Measurements from ENCODE around the gene GOLGA8B.
"Not testable (repeated sequence)": the region's sequence is repeated elsewhere in the genome, so short reads cannot be mapped to it uniquely, and the experiment has no call there.

The GOLGA8B gene

GRCh38 chr15:34583399-34584329 is at the start of gene GOLGA8B:
Gene GOLGA8B, minus strand, starts transcription at chr15:34583651. Its CDS starts 47,739 bp downstream, at chr15:34535912.
- H3K27me3 ChIP-seq = no peaks in the 10 kb centered on the region
- peak within 1 kb of the TSS; percentile 81 for H3K27ac ChIP-seq
- TF ChIP-seq Cebpa-rat (IDR thresholded peaks at IDR 0.05) = no peak
- peak within 1 kb of the TSS; percentile 98 for H3K4me2 ChIP-seq
- peaks cover 41% of the 10 kb centered on the region for H4K20me1 ChIP-seq
- peak within 1 kb of the TSS; percentile 94 for H3K4me3 ChIP-seq
- H3K9ac ChIP-seq = peak within 1 kb of the TSS; percentile 83
- no peaks in the 10 kb centered on the region for H3K9me3 ChIP-seq
- H3K36me3 ChIP-seq = 0 out of 2 replicates have a peak, but pooled peaks cover 6% of the 10 kb centered on the region
- H3K4me1 ChIP-seq = peaks cover 20% of the 10 kb centered on the region

- not testable (repeated sequence) for H4K20me1 ChIP-seq, H3K36me3 ChIP-seq, H3K27ac ChIP-seq, H3K9ac ChIP-seq, H3K4me3 ChIP-seq, H3K4me2 ChIP-seq, H3K27me3 ChIP-seq, H3K4me1 ChIP-seq, H3K9me3 ChIP-seq
These were observed 49.7 kb upstream of the GOLGA8B start for GRCh38 chr15:34633165-34633564.

- H3K4me3 ChIP-seq = no peak overlapping the region
- peaks cover 4% of the 10 kb centered on the region; the same call in 1 of the 2 replicates for H3K9me3 ChIP-seq
- no peaks in the 10 kb centered on the region for H3K27me3 ChIP-seq
- TF ChIP-seq Cebpa-rat (IDR thresholded peaks at IDR 0.05) = no peak
- no peak overlapping the region for H3K27ac ChIP-seq
- H4K20me1 ChIP-seq = no peaks in the 10 kb centered on the region
- no peak overlapping the region for H3K9ac ChIP-seq
- no peak overlapping the region for H3K4me2 ChIP-seq
- H3K4me1 ChIP-seq = no peaks in the 10 kb centered on the region
- no peaks in the 10 kb centered on the region for H3K36me3 ChIP-seq
These were observed 45.2 kb upstream of the GOLGA8B start for GRCh38 chr15:34628577-34629152.

GRCh38 chr15:34625007-34625406 is 41.6 kb upstream of the GOLGA8B start:
- H3K9me3 ChIP-seq = peaks cover 4% of the 10 kb centered on the region; the same call in 1 of the 2 replicates
- no peak overlapping the region for H3K4me2 ChIP-seq
- H3K36me3 ChIP-seq = no peaks in the 10 kb centered on the region
- no peak overlapping the region for H3K4me3 ChIP-seq
- no peak overlapping the region for H3K27ac ChIP-seq
- no peak overlapping the region for H3K9ac ChIP-seq
- H3K4me1 ChIP-seq = peaks cover 22% of the 10 kb centered on the region
- no peaks in the 10 kb centered on the region for H3K27me3 ChIP-seq
- TF ChIP-seq Cebpa-rat (IDR thresholded peaks at IDR 0.05) = no peak
- H4K20me1 ChIP-seq = no peaks in the 10 kb centered on the region

GRCh38 chr15:34621675-34622074 is 38.2 kb upstream of the GOLGA8B start:
- Histone ChIP-seq H3K4me1 (peaks cover 24% of the 10 kb centered on the region), H3K27ac (peak overlapping the region; percentile 18; the same call in 1 of the 2 replicates), H3K4me3 (no peak overlapping the region), H3K9ac (no peak overlapping the region), H3K4me2 (peak overlapping the region; percentile 63; the same call in 1 of the 2 replicates), H3K36me3 (no peaks in the 10 kb centered on the region), H3K27me3 (no peaks in the 10 kb centered on the region), H3K9me3 (no peaks in the 10 kb centered on the region), H4K20me1 (no peaks in the 10 kb centered on the region)
- no peak for TF ChIP-seq Cebpa-rat (IDR thresholded peaks at IDR 0.05)

- no peak overlapping the region for H3K4me3 ChIP-seq
- H3K27ac ChIP-seq = peak overlapping the region; percentile 18; the same call in 1 of the 2 replicates
- H3K36me3 ChIP-seq = no peaks in the 10 kb centered on the region
- H3K27me3 ChIP-seq = no peaks in the 10 kb centered on the region
- H4K20me1 ChIP-seq = no peaks in the 10 kb centered on the region
- TF ChIP-seq Cebpa-rat (IDR thresholded peaks at IDR 0.05) = no peak
- peak overlapping the region; percentile 63 for H3K4me2 ChIP-seq
- peaks cover 24% of the 10 kb centered on the region for H3K4me1 ChIP-seq
- H3K9ac ChIP-seq = no peak overlapping the region
- no peaks in the 10 kb centered on the region for H3K9me3 ChIP-seq
These were observed 37.4 kb upstream of the GOLGA8B start for GRCh38 chr15:34620814-34621213.

- H3K4me3 ChIP-seq = no peak overlapping the region
- no peak for TF ChIP-seq Cebpa-rat (IDR thresholded peaks at IDR 0.05)
- no peaks in the 10 kb centered on the region for H4K20me1 ChIP-seq
- no peak overlapping the region for H3K9ac ChIP-seq
- no peaks in the 10 kb centered on the region for H3K9me3 ChIP-seq
- peak overlapping the region; percentile 63 for H3K4me2 ChIP-seq
- no peaks in the 10 kb centered on the region for H3K36me3 ChIP-seq
- peaks cover 24% of the 10 kb centered on the region for H3K4me1 ChIP-seq
- no peak overlapping the region for H3K27ac ChIP-seq
- H3K27me3 ChIP-seq = no peaks in the 10 kb centered on the region
These were observed 36.7 kb upstream of the GOLGA8B start for GRCh38 chr15:34620142-34620541.

GRCh38 chr15:34619151-34619550 is 35.7 kb upstream of the GOLGA8B start:
- Histone ChIP-seq H3K4me3 (no peak overlapping the region), H3K9me3 (no peaks in the 10 kb centered on the region), H3K4me2 (no peak overlapping the region), H3K36me3 (no peaks in the 10 kb centered on the region), H4K20me1 (no peaks in the 10 kb centered on the region), H3K27me3 (no peaks in the 10 kb centered on the region), H3K27ac (no peak overlapping the region), H3K9ac (no peak overlapping the region), H3K4me1 (peaks cover 24% of the 10 kb centered on the region)
- TF ChIP-seq Cebpa-rat (IDR thresholded peaks at IDR 0.05) = no peak

- Histone ChIP-seq H3K27ac (no peak overlapping the region), H3K9me3 (no peaks in the 10 kb centered on the region), H4K20me1 (no peaks in the 10 kb centered on the region), H3K9ac (no peak overlapping the region), H3K4me2 (no peak overlapping the region), H3K36me3 (no peaks in the 10 kb centered on the region), H3K4me1 (peaks cover 24% of the 10 kb centered on the region), H3K27me3 (no peaks in the 10 kb centered on the region), H3K4me3 (no peak overlapping the region)
- no peak for TF ChIP-seq Cebpa-rat (IDR thresholded peaks at IDR 0.05)
These were observed 34.6 kb upstream of the GOLGA8B start for GRCh38 chr15:34618073-34618472.

GRCh38 chr15:34616613-34617012 is 33.2 kb upstream of the GOLGA8B start:
- H3K4me2 ChIP-seq = no peak overlapping the region
- H3K4me3 ChIP-seq = no peak overlapping the region
- H3K9me3 ChIP-seq = no peaks in the 10 kb centered on the region
- H3K27me3 ChIP-seq = no peaks in the 10 kb centered on the region
- no peak for TF ChIP-seq Cebpa-rat (IDR thresholded peaks at IDR 0.05)
- peaks cover 18% of the 10 kb centered on the region for H3K4me1 ChIP-seq
- no peak overlapping the region for H3K27ac ChIP-seq
- no peak overlapping the region for H3K9ac ChIP-seq
- H3K36me3 ChIP-seq = no peaks in the 10 kb centered on the region
- no peaks in the 10 kb centered on the region for H4K20me1 ChIP-seq

All from BLaER1 (cell line).